ENCODE results near the gene ATP13A1.
"Not testable (repeated sequence)": the region's sequence is repeated elsewhere in the genome, so short reads cannot be mapped to it uniquely, and the experiment has no call there.

The ATP13A1 gene

GRCh38 chr19:19677579-19677978 lies 14.1 kb upstream of the ATP13A1 start:
- no peak for TF ChIP-seq CTCF (IDR thresholded peaks at IDR 0.05; ENCODE audit: control extremely low read depth, extremely low read depth, low read depth, missing control alignments)
- CTCF ChIA-PET: no interaction called here
- no peak for DNase-seq (ENCODE audit: extremely low spot score)
- POLR2A ChIA-PET: no interaction called here

DNA sequence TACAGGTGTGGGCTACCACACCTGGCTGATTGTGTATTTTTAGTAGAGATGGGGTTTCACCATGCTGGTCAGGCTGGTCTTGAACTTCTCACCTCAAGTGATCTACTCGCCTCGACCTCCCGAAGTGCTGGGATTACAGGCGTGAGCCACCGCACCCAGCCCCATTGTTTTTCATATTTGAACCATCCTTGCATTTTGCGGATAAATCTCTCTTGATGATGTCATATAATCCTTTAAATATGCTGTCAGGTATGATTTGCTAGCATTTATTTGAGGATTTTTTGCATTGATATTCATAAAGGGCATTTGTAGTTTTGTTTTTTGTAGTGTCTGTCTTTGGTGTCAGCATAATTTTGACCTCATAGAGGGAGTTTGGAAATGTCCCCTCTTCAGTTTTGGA lies 10.8 kb upstream of the ATP13A1 start:
- ChIA-PET CTCF (no interaction called here), POLR2A (no interaction called here)
- TF ChIP-seq CTCF (IDR thresholded peaks at IDR 0.05; ENCODE audit: control extremely low read depth, extremely low read depth, low read depth, missing control alignments): no peak
- DNase-seq (ENCODE audit: extremely low spot score): no peak

- TF ChIP-seq CTCF (IDR thresholded peaks at IDR 0.05; ENCODE audit: control extremely low read depth, extremely low read depth, low read depth, missing control alignments): no peak
- CTCF ChIA-PET: no interaction called here
- DNase-seq (ENCODE audit: extremely low spot score): no peak
- POLR2A ChIA-PET: no interaction called here
These were observed 9.3 kb upstream of the ATP13A1 start for GRCh38 chr19:19672816-19673215.

- POLR2A ChIA-PET: no interaction called here
- no peak for DNase-seq (ENCODE audit: extremely low spot score)
- TF ChIP-seq CTCF (IDR thresholded peaks at IDR 0.05; ENCODE audit: control extremely low read depth, extremely low read depth, low read depth, missing control alignments): no peak
- CTCF ChIA-PET: no interaction called here
These were observed 6.6 kb upstream of the ATP13A1 start for GRCh38 chr19:19670070-19670551.

GRCh38 chr19:19668230-19669012 lies 4.9 kb upstream of the ATP13A1 start, which contains the start of gene ZNF101:
Gene ZNF101 (plus strand): TSS chr19:19668839. CDS start chr19:19668964, 125 bp downstream.
- CTCF ChIA-PET: no interaction called here
- DNase-seq (ENCODE audit: extremely low spot score): peak; percentile 96
- POLR2A ChIA-PET: interaction anchor here (0.5 to 0.8 kb wide), 3 partner anchors 107 to 200 kb away, joined by 3 read pairs; no protein-coding TSS in a partner anchor
- no peak for TF ChIP-seq CTCF (IDR thresholded peaks at IDR 0.05; ENCODE audit: control extremely low read depth, extremely low read depth, low read depth, missing control alignments)

DNA sequence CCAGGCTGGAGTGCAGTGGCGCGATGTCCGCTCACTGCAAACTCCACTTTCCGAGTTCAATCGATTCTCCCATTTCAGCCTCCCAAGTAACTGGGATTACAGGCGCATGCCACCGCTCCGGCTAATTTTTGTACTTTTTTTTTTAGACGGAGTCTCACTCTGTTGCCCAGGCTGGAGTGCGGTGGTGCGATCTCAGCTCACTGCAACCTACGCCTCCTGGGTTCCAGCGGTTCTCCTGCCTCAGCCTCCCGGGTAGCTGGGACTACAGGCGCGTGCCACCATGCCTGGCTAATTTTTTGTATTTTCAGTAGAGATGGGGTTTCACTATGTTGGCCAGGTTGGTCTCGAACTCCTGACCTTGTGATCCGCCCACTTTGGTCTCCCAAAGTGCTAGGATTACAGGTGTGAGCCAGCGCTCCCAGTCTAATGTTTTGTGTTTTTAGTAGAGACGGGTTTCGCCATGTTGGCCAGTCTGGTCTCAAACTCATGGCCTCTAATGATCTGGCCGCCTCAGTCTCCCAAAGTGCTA lies 2.0 kb upstream of the ATP13A1 start:
- CTCF ChIA-PET; POLR2A ChIA-PET; DNase-seq (ENCODE audit: extremely low spot score): not testable (repeated sequence)

- POLR2A ChIA-PET: interaction anchor here (1.1 to 1.4 kb wide), 2 partner anchors 203 to 238 kb away, joined by 3 read pairs; partner anchors contain the start of genes ZNF253 and ZNF93
- CTCF ChIA-PET: interaction anchor here (0.9 to 2.2 kb wide), 7 partner anchors 8 to 239 kb away, joined by 3 to 7 read pairs (median 5); partner anchors contain the start of genes GMIP and NDUFA13
- TF ChIP-seq CTCF (IDR thresholded peaks at IDR 0.05; ENCODE audit: control extremely low read depth, extremely low read depth, low read depth, missing control alignments): no peak
- no peak for DNase-seq (ENCODE audit: extremely low spot score)
These were observed 613 bp downstream of the ATP13A1 start for GRCh38 chr19:19662871-19663255.
